Stimulated activated CD4-positive, alpha-beta T cell treated with anti-CD3 and anti-CD28 coated beads, TNF-alpha, amount 100 ng/mL, for 1 hour (primary cell): ENCODE measurements around the gene ARIH2.

ENCODE experiments used
- DNase-seq, 3 donors: peaks; one replicate each; pipeline ENCODE4 v3.0.0-alpha.2; 2020; ENCODE audit warnings: low read depth in 3 of 3, low spot score in 1 of 3

The ARIH2 gene

GRCh38 chr3:48970586-48970985 lies 51.9 kb downstream of the ARIH2 start:
- DNase-seq = no peak

DNA sequence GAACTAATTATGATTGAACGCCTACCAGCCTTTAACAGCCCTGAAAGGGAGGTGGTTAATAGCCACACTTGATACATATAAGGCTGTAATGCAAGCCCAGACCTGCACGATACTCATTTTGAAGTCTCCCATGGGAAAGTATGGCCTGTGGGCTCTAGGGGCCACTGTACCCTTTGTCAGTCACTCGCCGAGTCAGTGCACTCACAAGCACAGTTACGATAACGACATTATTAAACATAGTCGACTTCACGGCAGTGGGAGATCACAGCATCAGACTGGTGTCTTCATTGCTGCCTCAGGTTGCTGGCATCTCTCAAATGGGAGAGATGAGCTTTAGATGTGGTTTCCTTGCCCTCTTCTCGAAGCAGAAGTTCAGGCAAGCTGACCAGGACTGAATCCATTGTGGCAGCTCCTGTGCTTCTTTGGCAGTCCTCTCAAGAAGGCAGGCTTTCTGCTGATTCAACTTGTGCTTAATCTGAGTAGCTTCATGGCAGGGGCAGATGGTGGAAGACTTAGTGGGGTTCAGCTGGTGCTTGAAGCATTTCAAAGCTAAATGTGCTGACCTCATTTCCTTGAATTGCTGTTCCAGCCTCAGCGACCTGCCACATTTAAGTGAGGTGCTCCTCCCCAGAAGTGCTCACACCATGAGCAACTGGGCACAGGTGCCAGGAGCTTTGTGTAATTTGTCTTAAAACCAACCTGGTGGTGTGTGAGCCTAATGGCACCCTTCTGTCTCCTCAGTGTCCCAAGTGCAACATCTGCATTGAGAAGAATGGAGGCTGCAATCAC lies 55.6 kb downstream of the ARIH2 start:
- DNase-seq = no peak

DNA sequence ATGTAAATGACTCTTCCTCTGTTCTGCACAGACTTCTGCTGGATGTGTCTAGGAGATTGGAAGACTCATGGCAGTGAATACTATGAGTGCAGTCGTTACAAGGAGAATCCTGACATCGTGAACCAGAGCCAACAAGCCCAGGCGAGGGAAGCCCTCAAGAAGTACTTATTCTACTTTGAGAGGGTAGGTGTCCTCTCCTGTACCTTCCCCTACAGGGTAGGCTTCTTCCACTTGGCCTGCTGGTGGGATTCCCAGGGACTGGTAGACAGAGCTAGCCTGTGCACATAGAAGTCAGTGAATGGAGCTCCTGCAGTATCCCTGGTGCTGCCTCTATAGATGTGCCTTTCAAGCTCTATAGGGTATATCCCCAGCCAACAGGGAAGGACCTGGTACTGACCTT lies 60.8 kb downstream of the ARIH2 start:
- DNase-seq = no peak

GRCh38 chr3:48980295-48980694 lies 61.7 kb downstream of the ARIH2 start:
- no peak for DNase-seq

DNA sequence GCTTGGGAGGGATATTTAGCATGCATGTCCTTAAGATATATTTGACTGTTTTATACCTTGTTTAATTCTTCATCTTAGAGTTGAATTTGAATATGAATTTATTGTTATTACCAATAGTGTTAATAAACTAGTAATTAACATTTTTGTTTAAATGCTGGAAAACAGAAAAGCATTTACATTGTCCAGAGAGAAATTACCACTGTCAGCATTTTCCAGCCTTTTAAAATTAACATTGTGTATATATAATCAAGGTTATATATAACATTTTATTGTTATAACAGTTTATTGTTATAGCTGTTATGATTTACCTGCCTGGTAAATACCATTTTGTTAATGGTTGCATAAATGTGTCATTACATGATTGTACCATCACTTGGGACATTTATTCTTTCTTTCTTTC lies 63.4 kb downstream of the ARIH2 start:
- no peak for DNase-seq

DNA sequence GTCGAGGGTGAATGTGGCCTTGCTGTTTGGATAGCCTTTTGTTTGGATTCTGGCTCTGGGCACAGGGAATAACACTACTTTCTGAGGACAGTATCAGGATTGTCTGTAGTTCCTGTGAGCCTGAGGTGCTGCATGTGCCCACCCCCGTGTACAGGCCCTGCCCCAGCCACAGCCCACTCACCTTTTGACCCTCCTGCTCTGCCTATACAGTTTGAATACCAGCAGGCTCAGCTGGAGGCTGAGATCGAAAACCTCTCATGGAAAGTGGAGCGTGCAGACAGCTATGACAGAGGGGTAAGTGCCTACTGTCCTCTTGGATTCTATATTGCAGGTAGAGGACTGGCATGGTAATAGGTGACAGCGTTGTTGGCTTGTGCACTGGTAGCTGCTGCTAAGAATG lies 64.0 kb downstream of the ARIH2 start:
- no peak for DNase-seq

DNA sequence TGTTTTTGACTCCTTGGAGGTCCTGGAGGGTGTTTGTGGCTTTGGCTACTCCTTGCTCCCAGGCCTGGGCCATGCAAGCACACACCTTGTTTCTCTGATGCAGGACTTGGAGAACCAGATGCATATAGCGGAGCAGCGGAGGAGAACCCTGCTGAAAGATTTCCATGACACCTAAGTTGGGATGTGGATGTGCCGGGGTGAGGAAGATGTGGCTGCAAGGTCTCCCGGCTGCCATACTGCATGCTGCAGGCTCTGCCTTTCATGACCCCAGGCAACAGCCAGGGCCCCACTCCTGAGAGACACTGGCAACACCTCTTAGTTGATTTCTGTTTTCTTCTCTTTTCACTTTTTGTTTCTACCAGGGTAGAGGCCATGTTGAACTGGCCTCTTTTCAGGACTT lies 64.5 kb downstream of the ARIH2 start:
- DNase-seq = no peak

DNA sequence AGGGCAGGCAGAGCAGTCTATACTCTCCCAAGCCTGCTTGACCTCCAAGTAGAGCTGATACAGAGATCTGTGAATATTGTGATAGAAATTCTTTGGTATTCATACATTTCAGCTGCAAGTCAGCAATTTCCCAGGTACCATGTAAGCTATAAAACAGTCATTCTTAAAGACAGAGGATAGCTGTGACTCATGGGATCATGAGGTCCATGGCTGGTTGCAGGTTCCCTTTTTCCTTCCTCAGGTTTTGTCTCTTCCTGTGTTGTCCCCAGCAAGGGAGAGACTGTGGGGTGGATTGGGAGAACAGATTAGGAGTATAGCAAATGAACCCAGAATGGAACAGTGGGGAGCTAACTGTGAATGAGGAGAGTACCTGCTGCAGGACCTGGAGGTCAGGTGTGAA lies 66.0 kb downstream of the ARIH2 start:
- DNase-seq = no peak

DNA sequence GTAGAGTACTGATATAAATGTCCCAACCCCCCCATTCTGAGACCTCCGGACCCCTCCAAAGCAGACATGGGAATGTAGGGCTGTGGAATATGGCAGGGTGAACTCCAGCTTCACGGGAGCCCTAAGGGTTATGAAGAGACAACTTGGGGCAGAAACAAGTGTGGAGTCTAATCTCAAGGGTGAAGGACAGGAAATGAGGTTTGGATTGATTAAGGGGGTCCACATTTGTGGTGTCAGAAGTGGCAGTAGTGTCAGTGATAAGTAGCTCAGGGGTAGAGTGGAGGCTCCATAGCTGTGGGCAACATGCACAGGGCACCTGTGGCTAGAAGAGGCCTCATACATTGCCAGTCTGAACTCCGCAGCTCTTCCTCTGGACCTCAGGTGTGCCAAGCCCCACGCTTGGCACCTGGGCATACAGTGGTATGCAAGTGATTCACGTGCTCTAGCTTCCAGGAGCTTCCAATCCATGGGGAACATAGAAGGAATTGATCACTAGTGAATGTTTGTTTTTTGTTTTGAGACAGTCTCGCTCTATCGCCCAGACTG lies 67.3 kb downstream of the ARIH2 start:
- no peak for DNase-seq

GRCh38 chr3:48989126-48989795 lies 70.6 kb downstream of the ARIH2 start:
- no peak for DNase-seq

GRCh38 chr3:48989796-48990635 lies 71.4 kb downstream of the ARIH2 start, which contains the start of gene P4HTM:
TSS of gene P4HTM (plus strand) at chr3:48990241. CDS start at chr3:48990257, 16 bp downstream.
- DNase-seq = peak; percentile 35 to 70 (median 52)

DNA sequence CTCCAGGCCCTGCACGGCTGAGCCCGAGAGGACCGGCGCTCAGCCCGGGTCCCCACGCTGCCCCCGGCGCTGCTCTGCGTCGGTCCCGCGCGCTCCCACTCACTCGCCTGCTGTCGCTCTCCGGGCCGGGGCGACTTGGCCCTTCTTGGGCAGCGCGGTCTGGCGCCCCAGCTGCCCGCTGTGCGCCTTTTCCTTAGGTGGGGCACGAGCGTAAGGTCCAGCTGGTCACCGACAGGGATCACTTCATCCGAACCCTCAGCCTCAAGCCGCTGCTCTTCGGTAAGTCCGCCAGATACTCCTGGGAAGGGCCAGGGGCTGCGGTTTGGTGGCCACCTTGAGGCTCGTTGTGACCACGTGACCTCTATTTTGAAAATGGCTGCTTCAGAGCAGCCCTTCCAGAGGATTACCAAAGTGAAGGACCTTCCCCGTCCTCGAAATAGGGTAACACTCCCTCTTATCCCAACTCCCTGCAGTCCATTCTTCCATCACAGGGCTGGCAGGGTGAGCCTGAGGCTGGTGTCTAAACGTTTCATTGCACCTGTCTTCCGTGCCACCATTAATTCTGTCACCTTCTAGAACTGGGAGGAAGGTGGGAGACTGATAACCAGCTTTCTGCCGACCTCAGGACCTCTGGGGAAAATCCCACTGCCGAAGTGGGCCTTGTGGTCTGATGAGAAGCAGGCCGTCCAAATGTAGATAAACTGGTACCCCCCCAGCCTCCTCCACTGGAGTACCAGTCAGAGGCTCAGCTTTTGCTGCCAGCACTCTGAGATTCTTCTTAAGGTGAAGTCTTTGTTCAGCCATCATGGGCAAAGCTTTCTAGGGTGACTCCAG lies 72.2 kb downstream of the ARIH2 start:
- peak in 1 of 3 donors; percentile 16 for DNase-seq

- DNase-seq = no peak
Observed at GRCh38 chr3:48991851-48992545, 73.4 kb downstream of the ARIH2 start.

DNA sequence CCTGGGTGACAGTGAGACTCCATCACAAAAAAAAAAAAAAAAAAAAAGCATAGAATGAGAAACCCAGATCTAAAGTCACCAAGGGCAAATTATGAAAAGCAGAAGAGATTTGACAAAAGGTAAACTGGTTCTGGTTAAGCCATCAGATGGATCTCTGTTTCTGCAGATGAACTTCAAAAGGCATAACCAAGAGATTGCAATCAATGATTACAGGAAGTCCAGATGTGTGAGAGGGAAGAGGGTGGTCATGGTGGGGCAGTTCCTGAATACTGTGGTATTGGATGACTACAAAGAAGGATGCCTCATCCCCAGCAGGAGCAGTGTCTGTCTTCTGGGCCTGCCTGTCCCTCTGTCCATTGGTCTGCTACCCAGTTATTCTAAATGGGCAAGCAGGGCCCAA lies 75.2 kb downstream of the ARIH2 start:
- DNase-seq = no peak

GRCh38 chr3:48996640-48997039 lies 78.0 kb downstream of the ARIH2 start:
- no peak for DNase-seq

DNA sequence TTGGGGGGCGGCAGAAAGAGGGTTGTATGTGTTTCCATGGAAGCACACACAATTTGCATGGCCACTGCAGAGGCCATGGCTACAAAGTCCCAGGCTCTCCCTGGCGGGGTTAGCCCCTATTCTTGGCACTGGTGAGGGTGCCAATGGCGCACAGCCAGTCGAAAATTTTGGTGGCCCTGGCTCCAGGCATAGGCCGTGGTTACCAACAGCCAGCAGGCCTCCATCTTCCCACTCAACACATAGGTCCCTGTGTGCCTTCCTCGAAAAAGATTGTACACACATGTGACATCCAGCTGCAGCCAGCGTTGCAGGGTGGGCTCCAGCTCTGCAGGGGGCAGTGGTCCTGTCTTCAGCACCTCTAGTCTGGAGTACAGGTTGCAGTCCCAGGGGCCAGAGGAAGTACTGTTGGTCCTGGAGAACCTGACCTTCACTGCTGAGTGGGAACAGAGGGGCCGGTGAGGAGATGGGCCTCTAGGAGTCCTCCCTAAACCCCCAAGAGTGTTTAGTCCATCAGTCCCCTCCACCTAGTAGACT lies 78.5 kb downstream of the ARIH2 start:
- no peak for DNase-seq

DNA sequence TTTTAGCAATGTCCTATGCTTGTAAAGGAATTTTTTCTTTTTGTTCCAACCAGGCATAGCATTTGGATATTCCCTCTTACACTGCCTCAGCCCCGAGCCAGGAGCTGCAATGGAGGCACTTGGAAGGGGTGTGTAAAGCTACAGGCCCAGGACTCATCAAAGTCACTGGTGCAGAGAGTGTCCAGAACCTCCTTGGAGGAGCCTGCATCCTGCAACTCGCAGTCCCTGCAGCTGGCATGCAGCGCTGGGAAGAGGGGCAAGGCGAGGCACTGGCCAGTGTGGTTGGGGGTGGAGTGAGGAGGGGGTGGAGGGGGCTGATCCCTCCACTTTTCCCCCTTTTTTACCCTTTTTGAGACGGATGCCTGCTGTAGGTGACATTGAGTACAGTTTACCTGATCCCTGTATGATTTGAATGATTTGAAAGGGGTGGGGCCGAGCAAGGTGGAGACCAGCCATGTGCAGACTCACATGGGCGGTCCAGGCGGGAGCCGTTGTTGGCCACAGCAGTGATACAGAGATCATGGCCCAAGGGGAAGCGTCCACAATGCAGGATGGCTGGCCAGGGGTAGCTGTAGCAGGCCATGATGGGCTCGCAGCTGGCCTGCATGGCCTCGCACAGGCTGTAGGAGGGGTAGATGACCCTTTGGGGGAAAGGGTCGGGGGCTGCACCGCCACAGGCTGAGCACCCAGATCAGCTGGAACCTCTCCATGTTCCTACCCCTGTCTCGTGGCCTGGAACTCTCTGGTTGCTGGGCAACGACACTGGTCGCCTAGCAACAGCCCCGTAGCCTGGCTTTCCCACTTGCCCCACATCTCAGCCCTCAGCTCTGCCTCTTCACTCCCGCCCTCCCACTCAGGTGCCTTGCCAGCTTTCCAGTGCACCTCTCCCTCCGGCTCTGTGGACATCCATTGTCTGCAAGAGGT lies 79.3 kb downstream of the ARIH2 start:
- DNase-seq = no peak

DNA sequence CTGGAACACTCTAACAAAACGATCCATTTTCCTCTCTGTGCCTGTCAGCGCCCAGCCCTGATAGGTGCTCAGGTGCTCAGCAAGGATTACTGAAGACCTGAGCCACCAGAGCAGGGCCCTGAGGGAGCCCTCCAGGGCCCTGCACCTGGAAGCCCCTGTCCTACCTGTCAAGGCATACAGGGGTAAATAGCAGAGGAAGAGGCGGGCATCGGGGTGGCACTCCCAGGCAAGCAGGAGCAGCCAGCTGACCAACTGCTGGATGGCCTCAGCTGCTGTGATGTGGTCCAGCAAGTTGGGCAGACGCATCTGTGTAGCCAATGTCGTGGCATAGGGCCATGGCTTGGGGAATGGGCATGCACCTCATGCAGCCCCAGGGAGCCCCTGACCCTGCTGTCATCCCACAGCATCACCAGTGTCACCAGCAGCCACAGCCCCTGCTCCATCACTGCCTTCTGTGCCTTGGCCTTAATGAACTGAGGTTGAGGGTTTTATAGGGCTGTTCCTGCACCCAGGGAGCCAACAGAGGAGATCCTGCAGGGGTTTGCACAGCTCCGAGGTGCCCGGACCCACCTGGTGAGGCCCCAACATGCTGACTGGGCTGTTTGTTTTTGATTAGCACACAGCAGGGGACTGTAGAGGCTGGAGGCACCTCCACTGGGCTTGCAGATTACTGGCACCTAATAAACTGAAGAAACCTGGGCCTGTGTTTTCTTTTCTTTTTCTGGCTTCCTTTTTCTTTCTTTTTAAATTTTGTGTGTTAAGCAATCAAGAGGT lies 80.6 kb downstream of the ARIH2 start:
- DNase-seq = no peak
